ENCODE results near the gene MAP3K12.

GRCh38 chr12:53532021-53532420 lies 32.8 kb upstream of the MAP3K12 start:
- TF ChIP-seq CTCF (optimal IDR thresholded peaks at IDR 0.05 in 1 of 3, IDR thresholded peaks at IDR 0.05 in 1 of 3, conservative IDR thresholded peaks at IDR 0.05 in 1 of 3; ENCODE audit: extremely low read depth in 1 of 3, insufficient read depth in 2 of 3, low read length in 3 of 3) (no peak), EZH2 (IDR thresholded peaks at IDR 0.05; ENCODE audit: low read length) (no peak)
